C4-2B (cell line): ENCODE results near the gene GZMA.

Source experiments
- CTCF ChIP-seq: fragments of 450-650 bp; conservative IDR thresholded peaks from 2 replicates; pipeline ENCODE4 v1.5.1; 2017; ENCODE audit warnings: mild to moderate bottlenecking
- ZFX ChIP-seq: fragments of 450-650 bp; IDR thresholded peaks from 2 replicates; pipeline ENCODE4 v1.6.1; 2017

GRCh38 chr5:55113327-55113726 lies 10.9 kb downstream of the GZMA start:
- TF ChIP-seq CTCF: no peak
- no peak for TF ChIP-seq ZFX
